ENCODE measurements around the gene PABPC4L. TPM values are rescaled to one million over a fixed set of nuclear protein-coding genes. Genes with fewer than 3 reads are reported as not detected.

The PABPC4L gene
- 1.4 and 1.5 TPM in 2 replicates for total RNA-seq

GRCh38 chr4:134201216-134202161 is at the start of gene PABPC4L:
Gene PABPC4L, minus strand, starts transcription at chr4:134201789. Its CDS starts 770 bp downstream, at chr4:134201019.

